IPS DF 19.7 (cell line): ENCODE results near the gene CDH13.

Source experiments
- DNase-seq: peaks from one replicate; pipeline ENCODE4 v3.0.0-alpha.2; 2013; ENCODE audit warnings: low read depth, low spot score

Gene CDH13

DNA sequence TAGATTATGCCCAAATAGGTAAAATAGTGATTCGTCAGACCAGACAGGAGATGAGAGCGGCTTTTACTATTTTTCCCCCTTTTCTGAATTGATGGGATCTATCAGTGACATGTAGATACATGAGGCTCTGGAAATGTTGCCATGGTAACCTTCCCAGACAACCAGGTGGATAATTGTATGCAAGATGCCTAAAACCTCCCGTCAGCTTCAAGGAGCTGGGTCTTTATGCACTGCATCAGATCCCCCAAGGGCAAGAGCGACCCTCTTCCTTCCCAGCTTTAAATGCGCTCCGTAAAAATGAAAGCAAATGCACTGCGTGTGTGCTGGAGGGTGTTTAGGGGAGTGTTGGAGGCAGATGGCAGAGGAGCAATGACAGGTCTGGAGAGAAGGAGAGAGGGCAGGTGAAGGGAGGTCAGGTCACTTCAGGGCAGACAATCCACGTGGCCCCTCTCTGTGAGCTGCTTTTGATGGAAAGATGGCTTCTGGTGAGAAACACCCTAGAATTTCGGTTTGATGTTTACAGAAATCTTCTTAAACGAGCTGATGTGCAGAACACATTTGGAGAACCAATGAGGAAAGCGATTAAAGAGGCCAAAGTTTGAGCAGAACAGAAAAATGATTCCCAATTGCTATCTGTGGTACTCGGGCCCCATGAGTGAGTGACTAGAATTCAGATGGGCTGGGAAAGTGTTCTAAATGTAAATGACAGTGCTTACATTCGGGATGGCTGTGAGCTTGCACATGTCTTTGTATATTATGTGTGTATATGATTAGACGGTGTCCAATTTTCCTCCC, 719.3 kb downstream of the CDH13 start:
- DNase-seq: no peak

DNA sequence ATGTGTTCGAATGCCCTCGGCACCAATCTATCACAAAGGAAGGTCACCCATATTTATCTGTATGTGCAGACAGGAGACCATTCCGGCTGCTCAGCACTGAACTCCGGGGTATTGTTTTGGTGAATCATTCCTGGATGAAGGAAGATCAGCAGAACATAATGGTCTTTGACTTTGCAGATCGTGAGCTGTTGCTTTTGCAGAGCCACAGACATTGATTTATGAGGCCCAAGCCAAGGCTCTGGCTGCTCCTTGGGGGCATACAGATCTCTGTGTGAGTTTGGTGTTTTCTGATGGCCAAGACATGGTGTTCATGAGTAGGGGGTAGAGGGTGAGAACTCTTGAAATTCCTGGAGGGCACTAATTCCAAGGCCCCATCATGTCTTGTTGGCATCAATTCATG, 722.2 kb downstream of the CDH13 start:
- no peak for DNase-seq

DNA sequence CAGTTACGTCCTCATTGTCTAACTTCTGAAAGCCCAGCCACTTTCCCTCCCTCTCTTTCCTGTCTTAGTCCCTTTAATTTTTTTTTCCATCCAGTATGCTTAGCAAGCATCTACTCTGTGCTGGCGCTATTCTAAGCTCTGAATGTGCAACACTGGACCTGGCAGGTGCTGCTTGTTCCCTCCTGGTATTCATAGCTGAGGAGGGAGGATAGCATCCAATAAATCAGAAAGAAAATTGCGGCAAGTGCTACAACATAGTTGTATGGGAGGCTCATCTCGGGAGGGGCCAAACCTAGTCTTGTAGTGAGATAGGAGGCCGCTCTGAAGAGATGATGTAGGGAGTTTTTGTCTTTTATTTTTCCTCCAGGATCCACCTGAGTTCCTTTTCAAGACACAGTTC, 723.7 kb downstream of the CDH13 start:
- DNase-seq: no peak

DNA sequence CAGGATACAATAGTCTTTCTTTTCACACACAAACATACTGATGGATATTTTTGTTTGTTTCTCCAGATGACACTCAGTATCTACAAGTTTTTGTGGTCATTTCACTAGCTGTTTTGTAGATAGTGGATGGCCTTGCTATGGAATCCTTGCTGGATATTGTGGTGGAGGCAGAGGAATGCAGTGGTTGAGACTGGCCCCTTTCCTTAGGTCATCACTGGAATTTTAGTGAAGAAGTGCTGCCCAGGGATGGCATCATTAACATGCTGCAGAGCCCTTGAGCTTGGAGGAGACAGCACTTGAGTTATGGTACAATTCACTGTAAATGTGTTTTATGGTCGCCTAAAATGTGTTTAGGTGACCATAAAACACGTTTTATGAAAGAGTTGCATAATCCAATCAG, 725.1 kb downstream of the CDH13 start:
- no peak for DNase-seq

DNA sequence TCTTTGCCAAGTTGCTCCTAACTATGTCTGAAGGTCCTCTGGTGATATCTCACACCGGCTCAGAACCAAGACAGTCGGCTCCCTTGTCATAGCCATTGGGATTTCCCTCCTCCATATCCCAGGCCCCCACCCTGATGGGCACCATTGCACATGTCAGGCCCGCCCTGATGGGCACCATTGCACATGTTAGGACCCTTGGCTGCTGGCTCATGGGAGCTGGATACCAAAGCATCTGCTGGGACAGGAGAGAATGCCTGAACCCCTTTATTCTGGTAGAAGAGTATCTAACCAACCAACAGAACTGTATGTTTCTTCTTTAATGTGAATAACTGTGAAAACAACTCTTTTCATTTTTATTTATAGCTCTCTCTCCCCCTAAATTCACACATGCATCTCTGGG, 726.5 kb downstream of the CDH13 start:
- DNase-seq: no peak

DNA sequence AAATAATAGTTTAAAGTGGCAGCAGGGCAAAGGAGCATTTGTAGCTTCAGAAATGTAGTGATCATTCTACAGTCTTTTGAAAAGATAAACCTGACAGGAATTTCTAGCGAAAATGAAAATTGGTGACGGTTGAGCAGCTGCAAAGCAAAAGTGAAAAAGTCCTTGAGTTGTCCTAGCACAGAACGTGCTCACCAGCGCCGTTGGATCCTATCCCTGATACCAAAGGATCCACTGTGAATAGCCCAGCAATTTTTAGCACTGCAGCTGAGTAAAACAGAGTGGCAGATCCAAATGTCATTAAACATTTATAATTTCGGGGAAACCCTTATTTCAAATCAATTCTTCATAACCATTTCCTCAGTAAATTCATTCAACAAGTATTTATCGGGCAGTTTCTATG, 727.2 kb downstream of the CDH13 start:
- no peak for DNase-seq

DNA sequence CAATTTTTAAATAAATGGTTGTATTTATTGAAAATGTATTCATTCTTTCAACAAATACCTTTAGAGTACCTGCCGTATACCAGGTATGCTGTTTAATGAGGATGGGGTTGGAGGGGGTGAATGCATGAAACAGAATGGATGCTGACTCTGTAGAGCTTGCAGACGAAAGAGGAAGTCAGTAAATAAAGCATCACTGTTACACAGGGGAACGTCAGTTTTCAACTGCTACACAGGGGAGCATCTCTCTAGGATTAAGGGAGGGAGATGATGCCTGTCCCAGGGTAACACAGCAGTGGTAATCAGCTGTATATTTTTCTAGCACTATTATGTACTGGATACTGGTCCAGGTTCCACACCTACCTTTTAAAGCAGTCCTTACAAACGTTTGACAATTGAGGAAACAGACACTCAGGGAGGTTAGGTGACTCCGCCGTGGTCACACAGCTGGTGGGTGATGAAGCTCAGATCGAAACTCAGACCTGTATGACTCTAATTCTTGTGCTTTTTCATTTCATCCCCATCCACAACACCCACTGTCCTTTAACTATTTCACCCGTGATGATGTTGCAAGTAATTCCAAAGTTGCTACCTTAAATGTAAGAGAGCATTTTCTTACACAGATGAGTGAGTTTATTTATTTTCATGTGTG, 728.9 kb downstream of the CDH13 start:
- no peak for DNase-seq

DNA sequence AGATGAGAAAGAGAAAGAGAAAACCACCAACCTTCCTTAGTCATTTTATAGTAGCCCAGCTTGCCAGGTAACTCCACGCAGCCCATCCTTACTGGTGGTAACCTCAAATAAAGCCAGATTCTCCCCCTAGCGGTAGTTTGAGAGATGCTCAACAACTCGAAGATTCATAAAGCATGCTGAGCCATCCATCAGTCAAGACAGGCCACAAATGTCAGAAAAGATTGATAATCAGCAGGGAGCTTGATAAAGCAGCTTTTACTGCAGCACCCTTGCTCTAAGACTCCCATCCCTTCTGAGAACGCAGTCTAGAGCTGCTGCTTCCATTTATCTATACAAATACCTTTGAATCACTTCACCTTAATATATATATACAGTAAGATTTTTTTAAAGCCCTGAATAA, 729.5 kb downstream of the CDH13 start:
- DNase-seq: peak; percentile 38

DNA sequence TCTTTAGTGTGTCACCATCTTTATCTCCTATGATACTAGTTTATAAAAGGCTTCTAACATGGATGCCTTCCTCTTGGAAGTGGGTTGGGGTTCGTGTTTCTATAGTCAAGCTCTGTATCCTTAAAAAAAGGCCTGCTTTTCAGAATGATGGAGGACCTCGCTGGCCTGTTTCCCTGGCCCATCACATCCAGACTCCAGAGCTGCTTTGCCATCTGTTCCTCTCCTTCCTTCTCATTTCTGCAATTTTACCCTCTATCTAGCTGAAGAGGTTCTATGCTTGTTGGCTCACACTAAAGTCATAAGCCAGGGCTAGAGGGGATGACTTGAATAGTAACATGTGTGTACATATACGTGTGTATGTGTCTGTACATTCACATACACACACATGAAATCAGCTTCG, 730.2 kb downstream of the CDH13 start:
- no peak for DNase-seq

DNA sequence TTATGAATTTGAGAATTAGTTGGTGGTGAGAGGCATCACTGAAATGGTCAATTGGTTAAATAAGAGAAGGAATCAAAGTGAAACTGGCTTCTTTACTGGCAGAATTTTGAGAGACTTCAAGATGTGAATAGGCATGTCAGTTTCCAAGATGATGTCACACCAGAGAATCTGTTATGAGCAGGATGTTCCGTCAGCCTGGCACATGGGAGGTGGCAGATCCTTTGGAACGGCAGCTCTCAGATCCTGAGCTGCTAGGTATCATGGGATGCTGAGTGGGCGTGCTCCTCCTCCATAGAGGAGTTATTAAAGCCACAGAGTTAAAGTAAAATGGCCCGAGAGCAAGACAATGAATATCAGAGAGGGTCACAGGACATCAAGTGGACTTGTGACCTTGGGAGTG, 736.8 kb downstream of the CDH13 start:
- no peak for DNase-seq

DNA sequence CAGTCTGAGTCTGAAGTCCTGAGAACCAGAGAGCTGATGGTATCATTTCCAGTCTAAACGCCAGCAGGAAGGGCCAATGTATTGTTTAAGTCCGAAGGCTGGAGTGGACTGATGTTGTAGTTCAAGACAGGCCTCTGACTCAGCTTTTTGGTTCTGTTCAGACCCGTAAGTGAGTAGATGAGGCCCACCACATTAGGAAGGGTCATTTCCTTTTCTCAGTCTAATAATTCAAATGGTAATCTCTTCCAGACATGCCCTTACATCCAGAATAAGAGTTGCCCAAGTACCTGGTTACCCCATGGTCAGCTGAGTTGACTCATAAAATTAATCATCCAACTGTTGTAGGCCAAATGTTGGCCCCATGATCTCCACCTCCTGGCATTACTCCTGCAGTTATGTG, 738.4 kb downstream of the CDH13 start:
- DNase-seq: no peak

DNA sequence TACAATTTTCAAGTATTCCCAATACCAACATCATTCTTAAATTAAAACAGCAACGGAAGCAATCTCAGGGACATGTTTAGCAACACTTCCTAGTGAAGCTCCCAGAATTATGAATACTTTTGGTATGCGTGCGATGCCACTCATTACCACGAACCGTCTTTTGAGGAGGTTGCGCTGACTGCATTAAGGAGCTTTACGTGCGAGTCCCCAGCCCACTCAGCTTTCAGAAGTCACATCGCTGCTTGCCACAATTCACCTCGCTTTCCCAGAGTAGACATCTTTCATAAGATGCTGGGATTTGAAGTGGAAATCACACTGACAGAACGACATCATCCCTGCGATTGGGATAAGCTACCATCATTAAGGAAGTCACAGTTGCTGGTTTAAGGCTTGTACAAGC, 739.5 kb downstream of the CDH13 start:
- no peak for DNase-seq

DNA sequence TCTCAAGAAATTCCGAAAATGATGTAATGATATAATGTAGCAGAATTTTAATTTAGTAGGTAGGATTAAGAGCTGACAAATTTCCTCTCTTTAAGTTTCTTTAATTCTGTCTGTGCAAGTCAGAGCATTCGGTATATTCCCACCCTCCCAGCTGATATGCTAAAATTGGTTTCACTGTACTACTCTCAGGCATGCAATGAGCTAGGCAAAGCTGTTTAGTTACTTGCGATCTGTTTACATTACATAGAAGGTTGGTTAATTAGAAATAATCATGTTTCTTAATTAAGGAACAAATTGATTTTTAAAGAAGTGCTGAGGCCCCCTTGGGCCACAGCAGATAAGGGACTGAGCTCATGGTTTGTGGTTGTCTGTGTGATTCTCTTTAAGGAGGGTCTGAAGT, 748.2 kb downstream of the CDH13 start:
- DNase-seq: no peak

DNA sequence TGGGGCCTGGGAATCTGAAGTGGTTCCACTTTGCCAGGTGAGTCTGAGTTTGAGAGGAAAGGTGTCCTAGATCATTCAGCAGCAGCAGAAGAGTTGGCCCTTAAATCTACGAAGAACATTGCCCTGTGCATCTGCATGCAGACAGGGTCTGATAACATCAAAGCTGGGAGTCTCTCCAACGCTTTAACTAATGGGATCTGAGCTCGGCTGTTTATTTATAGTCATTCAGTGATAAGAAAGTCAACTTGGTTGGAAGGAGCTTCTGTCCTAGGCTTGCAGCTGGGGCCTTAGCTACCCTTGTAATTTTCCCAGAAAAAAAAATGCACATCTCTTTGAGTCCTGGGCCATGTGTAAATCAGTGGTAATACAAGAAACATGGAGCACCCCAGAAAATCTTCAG, 763.0 kb downstream of the CDH13 start:
- no peak for DNase-seq

DNA sequence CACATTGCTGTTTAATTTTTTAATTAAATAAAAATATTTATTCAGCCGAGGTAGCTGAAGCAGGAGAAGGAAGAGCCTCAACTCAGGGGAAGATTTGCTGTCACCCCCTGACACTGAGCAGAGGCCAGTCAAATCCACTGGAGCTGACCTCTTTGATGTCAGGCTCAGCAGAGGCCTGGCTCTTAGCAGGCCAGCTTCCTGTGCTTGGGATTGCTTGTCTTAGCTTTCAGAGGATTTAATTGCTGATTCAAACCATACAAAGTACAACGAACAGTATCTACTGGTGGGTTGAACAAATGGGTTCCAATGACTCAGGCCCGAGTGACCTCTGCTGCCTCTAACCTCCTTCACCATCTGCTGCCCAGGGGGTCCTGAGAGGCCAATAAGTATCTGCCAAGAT, 764.0 kb downstream of the CDH13 start:
- DNase-seq: no peak

DNA sequence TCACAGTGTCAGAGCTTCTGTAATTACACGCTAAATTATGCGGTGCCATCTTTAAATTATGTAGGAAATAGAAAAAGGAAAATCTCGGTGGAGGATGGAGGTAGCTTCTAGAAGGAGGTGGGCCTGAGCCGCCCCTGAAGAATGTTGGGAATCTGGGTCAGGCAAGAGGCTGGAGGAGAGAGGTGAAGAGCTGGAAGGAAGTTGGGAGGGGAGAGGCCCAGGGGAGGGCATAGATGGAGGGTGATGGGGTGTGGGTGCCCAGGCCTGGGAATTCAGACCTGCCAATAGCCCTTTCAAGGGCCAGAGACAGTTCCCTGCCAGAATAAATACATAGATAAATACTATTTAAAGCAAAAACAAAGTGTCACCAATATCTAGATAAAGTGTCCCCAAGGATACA, 766.0 kb downstream of the CDH13 start:
- DNase-seq: no peak

DNA sequence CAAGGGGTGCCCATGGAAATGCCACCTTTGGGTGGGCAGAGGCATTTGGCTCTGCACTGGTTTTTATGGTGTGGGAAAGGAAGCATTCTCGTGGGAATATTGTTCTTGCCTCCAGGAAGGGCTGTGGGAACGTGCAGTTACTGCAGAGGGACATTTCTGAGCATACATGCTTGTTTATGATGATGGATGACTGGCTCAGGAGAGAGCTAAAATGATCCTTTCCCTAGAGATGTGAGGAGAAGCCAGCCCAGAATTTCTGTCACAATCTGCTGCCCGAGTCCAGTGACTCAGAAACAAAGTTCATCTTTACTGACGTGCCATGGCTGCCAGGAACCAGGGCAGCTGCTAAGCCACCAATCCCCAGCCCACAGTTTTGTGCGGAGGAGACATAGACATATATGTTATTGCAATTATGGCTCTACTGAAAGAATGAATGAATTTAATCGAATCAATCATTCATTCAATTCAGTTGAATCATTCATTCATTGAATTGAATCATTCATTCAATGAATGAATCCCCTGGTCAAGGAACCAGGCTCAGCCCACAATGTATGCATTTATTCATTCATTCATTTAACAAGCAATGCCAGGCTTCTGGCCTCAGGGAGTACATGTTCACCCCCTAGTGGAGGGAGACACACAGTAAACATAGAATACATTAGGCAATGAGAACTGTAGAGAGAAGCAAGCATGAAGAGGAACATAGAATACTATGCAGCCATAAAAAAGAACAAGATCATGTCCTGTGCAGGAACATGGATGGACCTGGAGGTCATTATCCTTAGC, 766.6 kb downstream of the CDH13 start:
- no peak for DNase-seq

DNA sequence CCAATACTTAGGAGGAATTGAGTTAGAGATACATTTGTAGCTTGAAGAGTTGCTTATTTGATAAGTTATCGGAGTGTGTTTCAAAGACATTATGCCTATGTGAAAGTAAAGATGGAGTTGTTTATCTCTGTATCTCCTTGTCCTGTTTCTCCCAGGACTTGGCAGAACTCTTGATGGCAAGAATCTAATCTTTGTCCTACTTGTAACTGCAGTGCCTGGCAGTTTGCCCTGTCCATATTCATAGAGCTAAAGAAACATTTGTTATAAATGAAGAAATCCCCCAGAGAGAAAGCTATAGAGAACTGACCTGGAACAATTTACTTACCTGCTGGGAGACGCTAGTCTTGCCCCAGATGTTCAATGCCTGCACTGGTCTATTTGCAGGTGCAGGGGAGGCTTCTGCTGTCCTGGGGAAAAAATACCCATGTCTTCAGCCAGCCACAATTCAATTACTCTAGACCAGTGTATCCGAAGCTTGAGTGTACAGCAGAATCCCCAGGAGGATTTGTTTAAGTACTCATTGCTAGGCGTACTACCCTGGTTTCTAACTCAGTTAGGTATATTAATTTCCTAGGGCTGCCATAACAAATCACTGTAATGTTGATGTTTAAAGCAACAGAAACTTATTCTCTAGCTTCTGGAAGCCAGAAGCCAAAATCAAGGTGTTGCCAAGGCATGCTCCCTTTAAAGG, 771.0 kb downstream of the CDH13 start:
- no peak for DNase-seq

DNA sequence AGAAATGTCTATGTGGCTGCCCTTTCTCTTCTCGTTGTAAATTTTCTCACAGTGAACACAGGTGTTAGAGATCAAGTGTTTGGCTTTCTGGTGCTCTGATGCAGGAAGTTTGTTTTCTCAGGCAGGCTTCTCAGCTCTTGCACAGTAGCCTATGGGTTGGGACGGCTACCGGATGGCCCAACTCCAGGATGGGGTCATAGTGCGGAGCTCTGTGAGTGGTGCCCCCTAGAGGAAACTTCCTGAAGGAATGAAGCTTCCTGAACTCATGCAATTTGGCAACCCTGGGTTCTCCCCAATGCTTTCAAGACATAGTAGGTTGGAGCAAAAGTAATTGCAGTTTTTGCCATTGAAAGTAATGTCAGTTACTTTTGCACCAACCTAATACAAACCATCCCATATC, 773.5 kb downstream of the CDH13 start:
- peak; percentile 30 for DNase-seq

DNA sequence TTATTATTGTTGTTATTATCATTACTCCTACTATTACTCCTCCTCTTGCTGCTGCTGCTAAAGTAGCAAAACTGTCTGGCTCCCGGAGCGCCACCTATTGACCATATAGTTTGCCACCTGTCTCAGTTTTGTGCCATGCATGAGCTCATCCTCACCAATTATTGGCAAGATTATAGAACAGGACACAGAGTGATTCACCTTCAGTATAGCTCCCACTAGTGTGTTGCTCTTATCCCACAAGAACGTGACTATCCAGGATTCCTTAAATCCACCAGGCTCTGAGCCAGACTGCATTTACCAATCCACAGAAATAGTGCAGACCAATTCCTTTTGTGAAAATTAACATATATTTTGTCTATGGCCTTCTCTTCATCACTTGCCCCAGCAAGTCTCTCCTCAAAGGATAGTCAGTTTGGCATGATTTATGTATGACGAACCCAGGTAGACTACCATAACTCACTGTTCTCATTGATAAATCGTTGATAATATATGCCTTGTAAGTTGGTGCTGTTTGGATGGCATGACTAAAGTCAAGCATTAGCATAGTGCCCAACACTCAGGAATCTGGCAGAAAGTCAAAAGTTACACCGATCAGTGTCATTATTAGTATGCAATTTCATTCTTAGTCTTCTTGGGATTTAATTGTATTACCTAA, 775.5 kb downstream of the CDH13 start:
- no peak for DNase-seq

DNA sequence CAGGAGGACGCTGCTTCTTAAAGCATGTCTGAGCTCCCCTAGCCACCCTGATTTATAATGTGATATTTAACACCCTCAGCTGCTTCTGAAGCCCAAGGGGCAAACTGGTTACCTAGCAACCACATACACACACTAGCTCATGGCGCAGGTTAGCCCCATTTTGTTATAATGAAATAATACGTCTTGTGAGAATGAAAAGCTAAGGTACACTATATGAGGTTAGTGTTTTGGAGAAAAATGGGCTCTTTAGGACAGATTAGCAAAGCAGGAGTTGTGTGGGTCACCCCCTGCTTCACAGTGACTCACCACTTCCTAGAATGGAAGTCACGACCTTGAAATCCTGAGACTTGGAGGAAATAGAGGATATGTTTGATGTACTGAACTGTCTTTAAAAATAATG, 776.2 kb downstream of the CDH13 start:
- no peak for DNase-seq

DNA sequence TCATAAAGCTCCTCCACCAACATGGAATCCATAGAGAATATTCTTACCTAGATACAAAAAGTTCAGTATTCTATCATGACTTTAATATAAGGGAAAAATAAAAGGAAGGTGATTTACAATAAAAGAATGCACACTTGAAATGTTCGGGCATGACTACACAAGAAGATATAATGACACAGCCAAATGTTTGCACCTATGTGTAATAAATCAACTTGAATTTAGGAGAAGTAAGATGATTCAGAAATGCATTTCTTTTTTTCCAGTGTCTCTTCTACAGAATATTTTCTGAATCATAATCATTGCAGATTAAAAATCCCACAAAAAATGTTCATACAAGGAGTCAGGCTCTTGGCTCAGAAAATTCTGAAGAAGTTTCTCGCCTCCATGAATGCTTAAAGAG, 777.0 kb downstream of the CDH13 start:
- no peak for DNase-seq
